ENCODE measurements around the gene SSBP2.

The SSBP2 gene

DNA sequence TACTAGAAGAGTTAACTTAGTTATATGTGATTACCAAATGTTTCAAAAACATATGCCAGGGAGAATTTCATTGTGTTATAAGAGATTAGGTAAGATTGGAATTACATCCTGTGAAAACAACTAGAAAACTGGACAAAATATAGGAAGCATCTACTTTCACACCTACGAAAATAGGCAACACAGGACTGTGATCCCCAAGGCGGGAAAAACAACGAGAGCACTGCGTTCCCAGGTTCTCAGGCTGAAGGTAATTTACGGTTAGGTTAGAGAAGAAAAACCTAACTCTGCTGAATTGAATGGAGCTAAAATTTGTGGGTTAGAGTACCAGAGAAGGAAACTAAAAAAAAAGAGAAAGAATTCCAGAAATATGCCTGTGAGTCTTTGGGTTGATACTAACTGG is 385.4 kb downstream of the SSBP2 start:
- DNase-seq, result no peak

DNA sequence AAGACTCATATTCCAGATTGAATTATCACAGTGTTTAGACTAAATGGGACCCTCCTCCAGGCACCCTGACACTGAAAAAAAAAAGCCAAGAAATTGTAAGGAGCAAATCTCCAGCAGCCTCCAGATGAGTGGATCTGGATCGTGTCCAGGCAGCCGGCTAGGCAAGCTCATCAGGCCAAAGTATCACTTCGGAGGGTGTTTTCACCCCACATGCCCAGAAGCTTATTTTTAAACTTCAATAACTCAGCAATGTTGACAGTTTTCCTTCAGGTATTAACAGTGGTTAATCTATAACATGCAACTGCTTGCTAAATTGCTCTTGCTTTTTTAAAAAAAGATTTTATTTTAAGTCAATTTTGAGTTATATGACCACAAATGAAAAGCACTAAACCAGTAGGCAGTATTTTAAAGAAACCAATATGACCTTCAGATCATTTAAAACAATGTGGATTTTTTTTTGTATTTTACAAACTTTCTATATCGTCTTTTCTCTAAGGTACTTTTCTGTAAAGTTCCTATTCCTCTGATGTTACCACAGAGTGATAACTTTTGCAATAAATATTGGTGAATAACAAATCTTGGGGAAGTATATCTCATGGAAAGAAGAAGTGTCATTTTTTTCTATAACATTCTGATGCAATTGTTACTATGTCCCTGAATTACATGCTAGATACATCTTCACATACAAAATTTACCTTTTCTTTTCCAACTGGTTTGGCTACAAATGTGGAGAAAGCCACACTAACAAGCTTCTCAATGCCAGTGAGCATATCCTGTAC is 387.6 kb downstream of the SSBP2 start:
- DNase-seq, result no peak
